Mesenchymal stem cell (in vitro differentiated cells and primary cell): ENCODE measurements around the gene TUBB6.
A peak's percentile ranks its signal among the peaks of the same experiment; 100 is the strongest.

ENCODE experiments used
- DNase-seq: peaks from one replicate; pipeline ENCODE4 v3.0.0-alpha.2; 2013
- H2AFZ ChIP-seq: one replicate; pipeline ENCODE4 v1.6.1; 2013; ENCODE audit warnings: low read depth, mild to moderate bottlenecking, control low read depth, inconsistent platforms, low read length, moderate library complexity
- H2AK5ac ChIP-seq: 2 replicates; pipeline ENCODE4 v1.6.1; 2013; ENCODE audit warnings: low read length, moderate library complexity, mild to moderate bottlenecking, inconsistent platforms; ENCODE audit not compliant: severe bottlenecking
- H2BK120ac ChIP-seq: one replicate; pipeline ENCODE4 v1.6.1; 2013; ENCODE audit warnings: low read depth, mild to moderate bottlenecking, inconsistent platforms, low read length, moderate library complexity
- H2BK12ac ChIP-seq, 2 experiments: one replicate each; pipeline ENCODE4 v1.6.1; 2013; ENCODE audit warnings: inconsistent platforms in 2 of 2, low read length in 2 of 2, mild to moderate bottlenecking in 2 of 2, moderate library complexity in 2 of 2, control low read depth in 1 of 2
- H2BK15ac ChIP-seq: one replicate; pipeline ENCODE4 v1.6.1; 2013; ENCODE audit warnings: mild to moderate bottlenecking, low read depth, inconsistent platforms; ENCODE audit not compliant: poor library complexity, severe bottlenecking
- H2BK5ac ChIP-seq: 2 replicates; pipeline ENCODE4 v1.6.1; 2013; ENCODE audit warnings: low read depth, mild to moderate bottlenecking, low read length, control low read depth, inconsistent platforms; ENCODE audit not compliant: poor library complexity, severe bottlenecking
- H3K14ac ChIP-seq, 2 experiments: one replicate each; pipeline ENCODE4 v1.6.1; 2013; ENCODE audit warnings: inconsistent platforms in 2 of 2, low read length in 2 of 2, control low read depth in 1 of 2, mild to moderate bottlenecking in 1 of 2, moderate library complexity in 1 of 2
- H3K18ac ChIP-seq, 2 experiments: one replicate each; pipeline ENCODE4 v1.6.1; 2013; ENCODE audit warnings: inconsistent platforms in 2 of 2, low read length in 2 of 2, control low read depth in 1 of 2, low read depth in 1 of 2, mild to moderate bottlenecking in 1 of 2
- H3K23ac ChIP-seq, 2 experiments: one replicate each; pipeline ENCODE4 v1.6.1; 2013; ENCODE audit warnings: inconsistent platforms in 2 of 2, low read length in 2 of 2, mild to moderate bottlenecking in 2 of 2, moderate library complexity in 2 of 2, control low read depth in 1 of 2
- H3K27ac ChIP-seq: 2 replicates; pipeline ENCODE4 v1.5.1; 2013; ENCODE audit warnings: mild to moderate bottlenecking, moderate library complexity, low read length, control low read depth, inconsistent platforms; ENCODE audit not compliant: poor library complexity, severe bottlenecking
- H3K27me3 ChIP-seq, 2 experiments: 2 replicates each; pipeline versions ENCODE4 v1.6.1 to v1.7.0; 2013; ENCODE audit warnings: low read length in 2 of 2, mild to moderate bottlenecking in 2 of 2, moderate library complexity in 2 of 2, control low read depth in 1 of 2, inconsistent platforms in 1 of 2; ENCODE audit not compliant: control insufficient read depth in 1 of 2, insufficient read depth in 1 of 2
- H3K36me3 ChIP-seq, 2 experiments: 2 replicates each; pipeline versions ENCODE4 v1.6.1 to v1.7.0; 2013; ENCODE audit warnings: low read length in 2 of 2, control low read depth in 1 of 2, inconsistent platforms in 1 of 2, low read depth in 1 of 2, mild to moderate bottlenecking in 1 of 2; ENCODE audit not compliant: insufficient read depth in 2 of 2, control insufficient read depth in 1 of 2
- H3K4ac ChIP-seq, 2 experiments: one replicate each; pipeline ENCODE4 v1.6.1; 2013; ENCODE audit warnings: inconsistent platforms in 2 of 2, low read length in 2 of 2, mild to moderate bottlenecking in 2 of 2, moderate library complexity in 2 of 2, control low read depth in 1 of 2, low read depth in 1 of 2
- H3K4me1 ChIP-seq: 2 replicates; pipeline ENCODE4 v1.6.1; 2013; ENCODE audit warnings: low read depth, low read length, control low read depth; ENCODE audit not compliant: control insufficient read depth, insufficient read depth
- H3K4me2 ChIP-seq: 2 replicates; pipeline ENCODE4 v1.6.1; 2013; ENCODE audit warnings: low read length, mild to moderate bottlenecking, inconsistent platforms; ENCODE audit not compliant: poor library complexity, severe bottlenecking
- H3K4me3 ChIP-seq, 2 experiments: 2 replicates each; pipeline versions ENCODE4 v1.5.1 to v1.7.0; 2013; ENCODE audit warnings: low read length in 2 of 2, mild to moderate bottlenecking in 2 of 2, control low read depth in 1 of 2, low read depth in 1 of 2; ENCODE audit not compliant: insufficient read depth in 1 of 2
- H3K79me1 ChIP-seq: replicated peaks from 2 replicates; pipeline ENCODE4 v1.6.1; 2013; ENCODE audit warnings: mild to moderate bottlenecking, control low read depth, low read length, inconsistent platforms; ENCODE audit not compliant: poor library complexity, severe bottlenecking
- H3K9ac ChIP-seq: 2 replicates; pipeline ENCODE4 v1.7.0; 2013; ENCODE audit warnings: mild to moderate bottlenecking, low read length, moderate library complexity
- H3K9me3 ChIP-seq: 2 replicates; pipeline ENCODE4 v1.7.0; 2013; ENCODE audit warnings: mild to moderate bottlenecking, low read length; ENCODE audit not compliant: control insufficient read depth
- H4K8ac ChIP-seq: one replicate; pipeline ENCODE4 v1.6.1; 2013; ENCODE audit warnings: inconsistent platforms, mild to moderate bottlenecking, low read length, moderate library complexity
- H4K91ac ChIP-seq: one replicate; pipeline ENCODE4 v1.6.1; 2013; ENCODE audit warnings: mild to moderate bottlenecking, low read length, inconsistent platforms
- WGBS: methylation state at CpG from one replicate; pipeline ENCODE4 v1.1.7; 2013; ENCODE audit warnings: mixed read lengths; 5-methylcytosine and 5-hydroxymethylcytosine counted together

The TUBB6 gene

GRCh38 chr18:12326711-12327460 lies 18.8 kb downstream of the TUBB6 start:
- H3K27ac ChIP-seq, result no peak overlapping the region
- H3K4me3 ChIP-seq, result no peak overlapping the region
- 93% methylated on average over 12 of the region's 12 CpGs for WGBS
- peaks cover 7% of the 10 kb centered on the region for H3K4me1 ChIP-seq
- H2AFZ ChIP-seq, result no peak overlapping the region
- H2BK120ac ChIP-seq, result no peak overlapping the region
- no peak overlapping the region for H4K91ac ChIP-seq
- no peak overlapping the region for H2BK5ac ChIP-seq
- H3K9me3 ChIP-seq, result no peaks in the 10 kb centered on the region
- H4K8ac ChIP-seq, result no peak overlapping the region
- no peak overlapping the region for H3K14ac ChIP-seq
- H2AK5ac ChIP-seq, result no peak overlapping the region
- no peak overlapping the region for H3K4ac ChIP-seq
- H2BK12ac ChIP-seq, result no peak overlapping the region
- no peak overlapping the region for H3K23ac ChIP-seq
- H3K79me1 ChIP-seq, result peaks cover 19% of the 10 kb centered on the region
- H3K18ac ChIP-seq, result no peak overlapping the region
- no peaks in the 10 kb centered on the region for H3K27me3 ChIP-seq
- DNase-seq, result no peak
- no peak overlapping the region for H3K4me2 ChIP-seq
- peaks cover 54 to 85% of the 10 kb centered on the region in 2 experiments for H3K36me3 ChIP-seq
- no peak overlapping the region for H2BK15ac ChIP-seq
- H3K9ac ChIP-seq, result peak overlapping the region; percentile 58

- Histone ChIP-seq H2BK12ac (no peak overlapping the region), H3K14ac (no peak overlapping the region), H2BK5ac (no peak overlapping the region), H2BK15ac (no peak overlapping the region), H4K8ac (peak overlapping the region; percentile 59), H2AK5ac (no peak overlapping the region), H3K4ac (no peak overlapping the region), H3K79me1 (peaks cover 19% of the 10 kb centered on the region), H3K18ac (peak overlapping the region in 1 of 2 experiments; percentile 29), H3K27ac (no peak overlapping the region), H3K4me3 (no peak overlapping the region), H3K4me1 (peaks cover 7% of the 10 kb centered on the region), H3K4me2 (no peak overlapping the region), H4K91ac (no peak overlapping the region), H2AFZ (no peak overlapping the region), H3K23ac (no peak overlapping the region), H3K9me3 (no peaks in the 10 kb centered on the region), H3K36me3 (peaks cover 53 to 79% of the 10 kb centered on the region in 2 experiments), H2BK120ac (no peak overlapping the region), H3K9ac (peak overlapping the region; percentile 58), H3K27me3 (no peaks in the 10 kb centered on the region)
- WGBS, result 58% methylated on average over 10 of the region's 11 CpGs
- peak; percentile 74 for DNase-seq
Measured at GRCh38 chr18:12327510-12328178, 19.6 kb downstream of the TUBB6 start.

- H2BK120ac ChIP-seq, result no peak overlapping the region
- peaks cover 51 to 74% of the 10 kb centered on the region in 2 experiments for H3K36me3 ChIP-seq
- no peak overlapping the region for H3K4ac ChIP-seq
- WGBS, result 97% methylated on average over 3 of the region's 4 CpGs
- H3K9me3 ChIP-seq, result no peaks in the 10 kb centered on the region
- peaks cover 7% of the 10 kb centered on the region for H3K4me1 ChIP-seq
- no peak overlapping the region for H3K4me2 ChIP-seq
- no peak overlapping the region for H3K23ac ChIP-seq
- no peak overlapping the region for H2BK12ac ChIP-seq
- no peak overlapping the region for H4K91ac ChIP-seq
- no peak overlapping the region for H2BK15ac ChIP-seq
- H2AK5ac ChIP-seq, result no peak overlapping the region
- H2AFZ ChIP-seq, result no peak overlapping the region
- no peak for DNase-seq
- H4K8ac ChIP-seq, result no peak overlapping the region
- H3K4me3 ChIP-seq, result no peak overlapping the region
- H3K18ac ChIP-seq, result no peak overlapping the region
- no peak overlapping the region for H3K27ac ChIP-seq
- H3K14ac ChIP-seq, result no peak overlapping the region
- no peaks in the 10 kb centered on the region for H3K27me3 ChIP-seq
- H3K9ac ChIP-seq, result no peak overlapping the region
- no peak overlapping the region for H2BK5ac ChIP-seq
- peaks cover 18% of the 10 kb centered on the region for H3K79me1 ChIP-seq
Measured at GRCh38 chr18:12328179-12328823, 20.3 kb downstream of the TUBB6 start.

DNA sequence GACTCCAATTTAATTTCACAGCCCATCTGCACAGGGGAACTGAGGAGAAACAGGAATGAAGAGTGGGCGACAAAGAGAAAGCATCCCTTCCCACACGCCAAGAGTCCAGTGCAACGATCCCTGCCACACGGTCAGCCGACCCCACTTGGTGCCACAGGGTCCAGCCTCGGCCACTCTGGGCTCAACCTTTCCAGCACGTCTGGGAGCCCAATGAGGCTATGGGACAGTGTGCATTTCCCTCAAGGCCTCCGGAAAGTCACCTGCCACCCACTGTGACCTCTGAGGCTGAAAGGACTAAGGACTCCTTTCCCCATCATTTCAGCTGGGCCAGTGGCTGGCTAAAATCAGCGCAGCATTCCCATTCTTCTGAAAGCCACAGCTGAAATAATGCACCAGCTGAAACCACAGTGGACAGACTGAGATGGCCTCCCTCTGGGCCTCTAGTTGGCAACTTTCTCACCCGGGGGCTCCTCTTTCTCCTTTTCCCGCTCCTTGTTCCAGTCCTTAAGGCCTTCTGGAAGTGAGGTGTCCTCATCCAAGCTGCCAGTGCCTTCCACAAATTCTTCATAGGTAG lies 21.2 kb downstream of the TUBB6 start:
- no peak for DNase-seq
- Histone ChIP-seq H2AFZ (no peak overlapping the region), H3K23ac (no peak overlapping the region), H3K18ac (no peak overlapping the region), H3K27me3 (no peaks in the 10 kb centered on the region), H4K91ac (no peak overlapping the region), H3K27ac (no peak overlapping the region), H3K14ac (no peak overlapping the region), H3K9me3 (no peaks in the 10 kb centered on the region), H3K36me3 (peaks cover 58 to 77% of the 10 kb centered on the region in 2 experiments), H2BK5ac (no peak overlapping the region), H3K4me1 (peaks cover 11% of the 10 kb centered on the region), H3K4me3 (no peak overlapping the region), H4K8ac (no peak overlapping the region), H2BK15ac (no peak overlapping the region), H3K4ac (no peak overlapping the region), H3K79me1 (peaks cover 24% of the 10 kb centered on the region), H2BK120ac (no peak overlapping the region), H2BK12ac (no peak overlapping the region), H3K4me2 (no peak overlapping the region), H3K9ac (no peak overlapping the region), H2AK5ac (no peak overlapping the region)
- 98% methylated on average over 11 of the region's 11 CpGs for WGBS
